NCI-H1417 treated with DMSO at 0.1 percent for 48 hours (cell line): ENCODE results near the gene CDNF.
"Not testable (repeated sequence)": the region's sequence is repeated elsewhere in the genome, so short reads cannot be mapped to it uniquely, and the experiment has no call there.

Experiments used
- DNase-seq: peaks from one replicate; lab custom pipeline; 2025; lab: John Stamatoyannopoulos, UW

The CDNF gene

DNA sequence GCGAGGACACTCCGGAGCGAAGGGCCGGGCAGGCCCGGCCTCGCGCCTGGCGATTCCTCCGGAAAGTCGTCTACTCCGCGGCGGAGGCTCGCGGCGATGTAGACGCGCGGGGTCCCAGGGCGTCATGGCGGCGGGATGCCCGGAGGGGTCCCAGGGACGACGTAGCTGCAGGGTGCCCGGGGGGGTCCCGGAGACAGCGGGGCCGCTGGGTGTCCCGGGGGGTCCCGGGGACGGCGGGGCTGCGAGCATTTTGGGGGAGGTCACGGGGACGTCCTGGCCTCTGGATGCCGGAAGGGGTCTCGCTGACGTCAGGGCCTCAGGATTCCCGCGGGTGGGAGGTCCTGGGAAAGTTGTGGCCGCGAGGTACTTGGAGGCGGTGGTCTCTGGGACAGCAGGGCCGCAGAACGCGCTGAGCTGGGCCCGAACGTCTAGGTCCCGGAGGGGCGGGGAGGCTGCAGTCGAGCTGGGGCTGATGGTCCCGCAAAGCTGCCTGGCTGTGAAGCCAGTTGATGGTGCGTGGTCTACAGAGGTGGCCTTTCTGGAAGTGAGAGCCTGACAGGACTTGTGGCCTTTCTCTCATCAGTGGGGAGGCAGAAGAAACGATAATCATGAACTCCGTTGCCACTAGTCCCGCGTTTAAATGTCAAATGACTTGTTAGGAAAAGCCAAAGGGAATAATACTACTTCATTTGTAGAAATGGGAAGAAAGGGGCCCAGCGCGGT, 906 bp upstream of the CDNF start:
- no peak for DNase-seq

GRCh38 chr10:14837003-14837756, 657 bp downstream of the CDNF start:
- DNase-seq = no peak

DNA sequence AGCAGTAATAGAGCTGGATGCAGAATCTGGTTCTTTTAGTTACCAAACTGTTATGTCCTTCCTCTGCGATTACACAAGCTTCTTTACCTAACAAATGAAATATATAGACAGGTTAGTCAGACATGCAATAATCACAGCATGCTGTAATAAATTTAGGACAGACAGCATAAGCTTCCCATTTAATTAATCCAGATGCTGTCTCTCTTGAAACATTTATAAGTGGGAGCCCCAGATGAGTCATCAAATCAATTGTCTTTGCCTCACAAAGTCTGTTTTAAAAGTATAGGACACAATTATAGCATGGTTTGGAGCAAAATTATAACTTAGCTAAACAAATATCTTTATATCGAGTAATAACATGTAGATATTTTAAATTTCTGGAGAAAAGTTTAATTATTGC, 1.6 kb downstream of the CDNF start:
- DNase-seq = no peak

DNA sequence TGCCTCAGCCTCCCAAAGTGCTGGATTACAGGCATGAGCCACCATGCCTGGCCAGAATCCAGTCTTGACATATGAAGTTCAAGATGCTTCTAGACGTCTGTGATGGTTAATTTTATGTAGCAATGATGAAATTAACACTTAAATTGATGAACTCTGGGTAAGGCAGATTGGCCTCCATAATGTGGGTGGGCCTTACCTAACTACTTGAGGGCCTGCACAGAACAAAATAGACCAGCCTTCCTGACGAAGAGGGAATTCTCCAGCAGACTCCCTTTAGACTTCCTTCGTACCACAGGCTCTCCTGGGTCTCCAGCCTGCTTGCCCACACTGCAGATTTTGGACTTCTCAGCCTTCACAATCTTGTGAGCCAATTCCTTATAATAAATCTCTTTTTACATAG, 4.7 kb downstream of the CDNF start:
- no peak for DNase-seq

DNA sequence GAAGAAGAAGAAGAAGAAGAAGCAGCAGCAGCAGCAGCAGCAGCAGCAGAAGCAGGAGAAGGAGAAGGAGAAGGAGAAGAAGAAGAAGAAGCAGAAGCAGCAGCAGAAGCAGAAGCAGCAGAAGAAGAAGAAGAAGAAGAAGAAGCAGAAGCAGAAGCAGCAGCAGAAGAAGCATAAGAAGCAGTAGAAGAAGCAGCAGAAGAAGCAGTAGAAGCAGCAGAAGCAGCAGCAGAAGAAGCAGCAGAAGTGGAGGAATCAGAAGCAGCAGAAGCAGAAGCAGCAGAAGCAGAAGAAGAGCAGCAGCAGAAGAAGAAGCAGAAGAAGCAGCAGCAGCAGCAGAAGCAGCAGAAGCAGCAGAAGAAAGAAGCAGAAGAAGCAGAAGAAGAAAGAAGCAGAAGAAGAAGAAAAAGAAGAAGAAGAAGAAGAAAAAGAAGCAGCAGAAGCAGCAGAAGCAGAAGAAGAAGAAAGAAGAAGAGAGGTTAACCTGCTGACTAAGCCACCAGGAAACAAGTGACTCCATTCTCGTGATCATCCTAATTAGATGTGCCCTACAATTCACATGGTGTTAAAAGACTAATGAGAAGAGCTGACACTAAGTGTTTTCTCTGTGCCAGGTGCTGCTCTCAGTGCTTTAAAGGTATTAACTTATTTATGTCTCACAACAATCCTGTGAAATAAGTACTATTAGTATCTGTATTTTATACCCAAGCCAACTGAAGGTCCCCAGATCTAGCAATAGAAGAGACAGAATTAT, 11.6 kb downstream of the CDNF start:
- DNase-seq = no peak

DNA sequence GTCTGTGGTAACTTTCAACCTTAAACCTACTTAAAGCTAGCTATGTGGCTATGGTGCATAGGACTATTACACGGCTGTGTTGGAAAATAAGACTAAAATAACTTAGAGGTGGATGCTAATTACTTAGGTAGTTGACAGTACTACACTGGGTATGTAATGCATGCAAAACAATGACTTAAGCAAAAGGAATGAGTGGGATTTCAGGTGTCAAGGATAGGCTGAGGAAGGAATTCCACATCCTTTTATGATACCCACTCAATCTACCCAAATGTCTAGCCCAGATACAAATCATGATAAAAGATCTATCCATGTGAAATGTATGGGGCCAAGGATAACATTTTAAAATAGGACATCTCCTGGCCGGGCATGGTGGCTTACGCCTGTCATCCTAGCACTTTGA, 13.9 kb downstream of the CDNF start:
- no peak for DNase-seq

DNA sequence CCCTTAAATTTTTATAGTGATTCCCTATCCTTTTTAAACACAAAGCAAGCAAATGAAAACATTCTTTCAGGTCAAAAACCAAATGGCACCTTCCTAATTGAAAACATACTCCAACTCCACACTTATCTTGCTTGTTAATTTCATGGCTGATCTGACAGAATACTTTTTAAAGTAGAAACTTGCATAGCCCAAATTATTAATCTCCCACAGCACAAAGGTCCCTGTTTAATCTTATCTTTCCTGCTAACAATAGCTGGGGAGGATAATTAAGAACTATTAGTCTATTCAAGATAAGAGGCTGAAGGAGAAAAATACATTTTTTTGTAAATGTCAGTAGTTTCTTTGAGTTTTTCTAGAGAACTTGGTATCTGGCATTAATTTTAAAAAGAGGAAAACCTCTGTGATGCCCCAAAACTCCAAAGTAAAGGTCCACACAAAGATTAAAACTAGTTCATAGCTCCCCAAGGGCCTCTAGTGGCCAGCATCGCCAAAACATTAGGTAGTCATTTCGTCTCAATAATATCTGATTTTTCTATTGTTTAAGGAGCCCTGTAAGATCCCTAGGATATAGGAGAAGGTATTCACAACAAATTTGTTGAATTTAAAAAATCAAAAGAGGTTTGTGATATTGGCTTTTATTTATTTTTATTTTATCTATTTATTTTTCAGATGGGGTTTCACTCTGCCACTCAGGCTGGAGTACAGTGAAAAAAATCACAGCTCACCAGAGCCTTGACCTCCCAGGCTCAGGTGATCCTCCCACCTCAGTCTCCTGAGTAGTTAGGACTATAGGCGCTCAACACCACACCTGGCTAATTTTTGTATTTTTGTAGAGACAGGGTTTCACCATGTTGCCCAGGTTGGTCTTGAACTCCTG, 14.7 kb downstream of the CDNF start:
- no peak for DNase-seq

GRCh38 chr10:14821635-14822375, 16.0 kb downstream of the CDNF start:
- no peak for DNase-seq

DNA sequence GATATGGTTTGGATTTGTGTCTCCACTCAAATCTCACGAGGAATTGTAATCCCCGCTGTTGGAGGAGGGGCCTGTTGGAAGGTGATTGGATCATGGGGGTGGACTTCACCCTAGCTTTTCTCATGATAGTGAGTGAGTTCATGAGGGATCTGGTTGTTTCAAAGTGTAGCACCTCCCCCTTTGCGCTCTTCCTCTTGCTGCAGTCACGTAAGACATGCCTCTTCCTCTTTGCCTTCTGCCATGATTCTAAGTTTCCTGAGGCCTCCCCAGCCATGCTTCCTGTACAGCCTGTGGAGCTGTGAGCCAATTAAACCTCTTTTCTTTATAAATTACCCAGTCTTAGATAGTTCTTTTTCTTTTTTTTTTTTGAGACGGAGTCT, 17.1 kb downstream of the CDNF start:
- DNase-seq = no peak

DNA sequence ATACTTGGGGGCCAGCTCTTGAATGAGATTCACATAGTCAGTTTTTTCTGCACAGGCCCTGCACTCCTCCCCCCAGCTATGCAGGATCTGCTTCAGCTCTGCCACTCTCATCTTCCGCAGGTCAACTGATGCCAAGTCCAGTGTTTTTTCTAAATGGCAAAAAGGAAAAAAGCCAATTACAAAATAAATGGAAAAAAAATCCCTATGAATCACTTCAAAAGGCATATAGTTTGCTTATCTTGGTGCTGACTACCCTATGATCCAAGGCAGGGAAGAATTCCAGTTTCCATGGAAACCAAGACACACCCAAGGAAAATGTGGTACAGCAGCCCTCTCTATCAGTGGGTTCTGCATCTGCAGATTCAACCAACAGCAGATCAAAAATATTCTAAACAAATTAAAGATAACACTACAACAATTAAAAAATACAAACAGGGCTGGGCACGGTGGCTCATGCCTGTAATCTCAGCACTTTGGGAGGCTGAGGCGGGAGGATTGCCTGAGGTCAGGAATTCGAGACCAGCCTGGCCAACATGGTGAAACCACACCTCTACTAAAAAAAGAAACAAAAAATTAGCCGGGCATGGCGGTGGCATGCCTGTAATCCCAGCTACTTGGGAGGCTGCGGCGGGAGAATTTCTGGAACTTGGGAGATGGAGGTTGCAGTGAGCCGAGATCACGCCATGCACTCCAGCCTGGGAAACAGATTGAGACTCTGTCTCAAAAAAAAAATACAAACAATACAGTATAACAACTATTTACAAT, 17.6 kb downstream of the CDNF start:
- no peak for DNase-seq

DNA sequence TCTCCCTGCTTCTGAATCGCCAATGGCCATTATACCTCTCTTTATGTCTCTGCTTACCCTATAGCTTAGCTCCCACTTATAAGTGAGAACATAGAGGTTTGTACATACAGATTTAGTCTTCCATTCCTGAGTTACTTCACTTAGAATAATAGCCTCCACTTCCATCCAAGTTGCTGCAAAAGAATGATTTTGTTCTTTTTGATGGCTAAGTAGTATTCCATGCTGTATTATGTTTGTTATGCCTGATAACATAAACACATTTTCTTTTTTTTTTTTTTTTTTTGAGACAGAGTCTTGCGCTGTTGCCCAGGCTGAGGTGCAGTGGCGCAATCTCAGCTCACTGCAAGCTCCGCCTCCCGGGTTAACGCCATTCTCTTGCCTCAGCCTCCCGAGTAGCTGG, 21.1 kb downstream of the CDNF start:
- DNase-seq = not testable (repeated sequence)

DNA sequence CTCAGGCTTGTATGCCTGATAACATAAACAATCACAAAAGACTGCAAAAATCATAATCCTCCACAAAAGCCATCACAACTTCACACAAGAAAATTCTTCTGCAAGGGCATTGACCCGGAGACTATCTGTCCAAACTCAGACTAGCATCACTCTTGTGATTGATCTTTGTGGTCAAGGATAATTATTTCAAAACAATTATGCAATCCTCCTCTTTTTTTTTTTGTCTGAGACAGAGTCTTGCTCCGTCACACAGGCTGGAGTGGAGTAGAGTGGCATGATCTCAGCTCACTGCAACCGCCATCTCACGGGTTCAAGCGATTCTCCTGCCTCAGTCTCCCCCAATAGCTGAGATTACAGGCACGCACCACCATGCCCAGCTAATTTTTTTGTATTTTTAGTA, 22.2 kb downstream of the CDNF start:
- DNase-seq = no peak

GRCh38 chr10:14812271-14812670, 25.6 kb downstream of the CDNF start:
- DNase-seq = no peak

- no peak for DNase-seq
Observed at GRCh38 chr10:14810969-14811953, 26.6 kb downstream of the CDNF start.

DNA sequence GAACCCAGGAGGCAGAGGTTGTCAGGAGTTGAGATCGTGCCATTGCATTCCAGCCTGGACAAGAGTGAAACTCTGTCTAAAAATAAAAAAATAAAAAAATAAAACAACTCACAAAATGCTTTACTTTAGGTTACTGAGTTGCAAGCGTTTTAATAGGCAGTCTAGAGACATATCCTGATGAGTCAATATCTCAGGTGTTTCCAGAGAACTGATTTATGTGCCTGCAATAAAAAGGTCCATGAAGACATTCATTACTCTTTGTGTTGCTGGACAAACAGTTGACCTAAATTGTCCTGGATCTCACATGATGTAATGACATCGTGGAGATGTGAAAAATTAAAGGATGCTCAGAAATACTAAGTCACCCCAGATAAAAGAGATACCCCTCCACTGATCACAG, 31.5 kb downstream of the CDNF start:
- DNase-seq = no peak

- no peak for DNase-seq
Observed at GRCh38 chr10:14803827-14804226, 34.0 kb downstream of the CDNF start.

DNA sequence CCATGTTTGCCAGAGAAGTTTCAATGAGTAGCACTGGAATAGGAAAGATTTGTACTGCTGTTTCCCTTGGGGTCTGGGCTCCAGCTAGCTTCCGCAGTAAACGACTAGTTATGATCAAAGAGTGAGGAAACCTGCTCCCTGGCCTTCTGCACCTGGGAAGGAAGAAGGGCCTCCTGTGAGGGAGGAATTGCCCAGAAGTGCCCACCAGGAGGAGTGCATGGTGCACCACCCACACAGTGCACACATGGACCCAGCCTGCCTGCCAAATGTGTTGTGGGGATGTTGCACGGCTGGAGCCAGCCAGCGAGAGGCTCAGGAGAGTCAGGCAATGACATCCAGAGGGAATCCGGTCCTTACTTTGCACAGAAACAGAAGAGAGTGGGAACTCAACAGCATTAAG, 36.1 kb downstream of the CDNF start:
- no peak for DNase-seq

GRCh38 chr10:14800397-14800796, 37.4 kb downstream of the CDNF start:
- DNase-seq = no peak

- no peak for DNase-seq
Observed at GRCh38 chr10:14798636-14799035, 39.2 kb downstream of the CDNF start.
